Smooth muscle cell (in vitro differentiated cells): ENCODE data around the gene ALKBH3. TPM values are rescaled to one million over a fixed set of nuclear protein-coding genes. Genes with fewer than 3 reads are reported as not detected.
A peak's percentile ranks its signal among the peaks of the same experiment; 100 is the strongest.

Experiments used
- DNase-seq: peaks from one replicate; lab custom pipeline; 2025; ENCODE audit not compliant: unreplicated experiment; lab: John Stamatoyannopoulos, UW
- H2AFZ ChIP-seq: fragments of 200-600 bp; sonication (generic); 2 replicates; pipeline ENCODE4 v1.6.0; 2016; ENCODE audit warnings: antibody characterized with exemption, low read depth, mild to moderate bottlenecking
- H3F3A ChIP-seq: fragments of 200-600 bp; sonication (generic); 2 replicates; pipeline ENCODE4 v1.6.0; 2017; ENCODE audit warnings: antibody characterized with exemption, low read depth
- H3K27ac ChIP-seq: fragments of 200-600 bp; sonication (generic); 2 replicates; pipeline ENCODE4 v1.5.1; 2016; ENCODE audit warnings: low read depth, mild to moderate bottlenecking
- H3K27me3 ChIP-seq: fragments of 200-600 bp; sonication (generic); 2 replicates; pipeline ENCODE4 v1.6.1; 2016; ENCODE audit warnings: low read depth, mild to moderate bottlenecking
- H3K36me3 ChIP-seq: fragments of 200-600 bp; sonication (generic); 2 replicates; pipeline ENCODE4 v1.5.1; 2016; ENCODE audit warnings: low read depth
- H3K4me1 ChIP-seq: fragments of 200-600 bp; sonication (generic); 2 replicates; pipeline ENCODE4 v1.5.1; 2016; ENCODE audit warnings: low read depth
- H3K4me2 ChIP-seq: fragments of 200-600 bp; sonication (generic); 2 replicates; pipeline ENCODE4 v1.6.0; 2016; ENCODE audit warnings: mild to moderate bottlenecking
- H3K4me3 ChIP-seq: fragments of 200-600 bp; sonication (generic); 2 replicates; pipeline ENCODE4 v1.5.1; 2016; ENCODE audit warnings: mild to moderate bottlenecking
- H3K79me2 ChIP-seq: fragments of 200-600 bp; sonication (generic); 2 replicates; pipeline ENCODE4 v1.6.0; 2016; ENCODE audit warnings: low read depth, mild to moderate bottlenecking
- H3K9ac ChIP-seq: fragments of 200-600 bp; sonication (generic); 2 replicates; pipeline ENCODE4 v1.6.0; 2016; ENCODE audit warnings: low read depth
- H3K9me3 ChIP-seq: fragments of 200-600 bp; sonication (generic); replicated peaks from 2 replicates; pipeline ENCODE4 v1.5.1; 2016; ENCODE audit warnings: low read depth
- H4K20me1 ChIP-seq: fragments of 200-600 bp; sonication (generic); 2 replicates; pipeline ENCODE4 v1.6.0; 2016; ENCODE audit warnings: low read depth
- WGBS: methylation state at CpG from one replicate; pipeline ENCODE4 v1.1.7; 2016; ENCODE audit warnings: low lambda C conversion rate; 5-methylcytosine and 5-hydroxymethylcytosine counted together
- polyA plus RNA-seq: library from polyadenylated mRNA; unstranded; fragments of >200 nt; fragmentation: Nextera tagmentation; extraction: Ambion mirVana; gene quantifications from 2 replicates; pipeline ENCODE4 v1.2.1, GENCODE V29; 2016
- total RNA-seq: library from RNA; depleted of rRNA; stranded (reverse); fragments of >200 nt; gene quantifications from 2 replicates; pipeline ENCODE4 v1.2.3, GENCODE V29; 2014
- TF ChIP-seq, protein P1 (sequence below): fragments of 200-600 bp; sonication (generic); IDR thresholded peaks from 2 replicates; pipeline ENCODE4 v1.5.1; 2017; ENCODE audit warnings: borderline replicate concordance, mild to moderate bottlenecking, antibody characterized with exemption; ENCODE audit not compliant: insufficient read depth, poor library complexity, severe bottlenecking

The ALKBH3 gene
- total and polyA plus RNA-seq, 2 experiments from 2014 or later, result 29.9 to 34.3 TPM

DNA sequence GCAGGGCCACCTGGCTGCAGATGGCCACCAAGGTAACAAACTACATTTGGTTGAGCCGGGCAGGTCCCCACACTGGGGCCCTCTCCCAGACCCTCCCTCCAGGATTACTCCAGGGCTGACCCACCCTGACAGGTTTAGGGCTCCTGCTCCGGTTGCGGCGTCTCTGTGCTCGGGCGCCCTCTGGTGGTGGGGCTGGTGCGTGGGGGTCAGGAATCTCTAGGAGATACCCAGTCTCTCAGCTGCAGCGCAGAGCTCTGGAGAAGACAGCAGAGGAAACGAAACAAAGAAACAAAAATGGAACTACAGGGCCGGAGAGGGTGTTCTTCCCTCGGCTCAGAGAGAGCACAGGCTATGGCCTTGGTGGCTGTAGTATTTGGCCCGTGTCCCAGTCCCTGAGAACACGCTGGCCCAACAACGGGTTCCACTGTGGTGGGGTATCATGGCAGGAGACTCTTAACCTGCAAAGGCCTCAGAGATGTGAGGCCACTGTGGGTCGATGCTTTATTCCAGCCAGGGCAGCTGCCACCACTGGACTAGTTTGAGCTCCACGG lies 64.2 kb downstream of the ALKBH3 start:
- peaks cover 15% of the 10 kb centered on the region for H4K20me1 ChIP-seq
- peaks cover 25% of the 10 kb centered on the region for H3K27me3 ChIP-seq
- H3K27ac ChIP-seq, result no peak overlapping the region
- H3K4me3 ChIP-seq, result peak overlapping the region; percentile 79
- TF ChIP-seq, protein P1, sequence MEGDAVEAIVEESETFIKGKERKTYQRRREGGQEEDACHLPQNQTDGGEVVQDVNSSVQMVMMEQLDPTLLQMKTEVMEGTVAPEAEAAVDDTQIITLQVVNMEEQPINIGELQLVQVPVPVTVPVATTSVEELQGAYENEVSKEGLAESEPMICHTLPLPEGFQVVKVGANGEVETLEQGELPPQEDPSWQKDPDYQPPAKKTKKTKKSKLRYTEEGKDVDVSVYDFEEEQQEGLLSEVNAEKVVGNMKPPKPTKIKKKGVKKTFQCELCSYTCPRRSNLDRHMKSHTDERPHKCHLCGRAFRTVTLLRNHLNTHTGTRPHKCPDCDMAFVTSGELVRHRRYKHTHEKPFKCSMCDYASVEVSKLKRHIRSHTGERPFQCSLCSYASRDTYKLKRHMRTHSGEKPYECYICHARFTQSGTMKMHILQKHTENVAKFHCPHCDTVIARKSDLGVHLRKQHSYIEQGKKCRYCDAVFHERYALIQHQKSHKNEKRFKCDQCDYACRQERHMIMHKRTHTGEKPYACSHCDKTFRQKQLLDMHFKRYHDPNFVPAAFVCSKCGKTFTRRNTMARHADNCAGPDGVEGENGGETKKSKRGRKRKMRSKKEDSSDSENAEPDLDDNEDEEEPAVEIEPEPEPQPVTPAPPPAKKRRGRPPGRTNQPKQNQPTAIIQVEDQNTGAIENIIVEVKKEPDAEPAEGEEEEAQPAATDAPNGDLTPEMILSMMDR, result peak; percentile 82
- H3K79me2 ChIP-seq, result no peaks in the 10 kb centered on the region
- WGBS, result 53% methylated on average over 16 of the region's 16 CpGs
- no peak for DNase-seq
- no peaks in the 10 kb centered on the region for H3F3A ChIP-seq
- H3K4me1 ChIP-seq, result no peaks in the 10 kb centered on the region
- H3K4me2 ChIP-seq, result peak overlapping the region; percentile 99
- H3K36me3 ChIP-seq, result no peaks in the 10 kb centered on the region
- H3K9ac ChIP-seq, result no peak overlapping the region
- no peaks in the 10 kb centered on the region for H3K9me3 ChIP-seq
- H2AFZ ChIP-seq, result no peak overlapping the region

DNA sequence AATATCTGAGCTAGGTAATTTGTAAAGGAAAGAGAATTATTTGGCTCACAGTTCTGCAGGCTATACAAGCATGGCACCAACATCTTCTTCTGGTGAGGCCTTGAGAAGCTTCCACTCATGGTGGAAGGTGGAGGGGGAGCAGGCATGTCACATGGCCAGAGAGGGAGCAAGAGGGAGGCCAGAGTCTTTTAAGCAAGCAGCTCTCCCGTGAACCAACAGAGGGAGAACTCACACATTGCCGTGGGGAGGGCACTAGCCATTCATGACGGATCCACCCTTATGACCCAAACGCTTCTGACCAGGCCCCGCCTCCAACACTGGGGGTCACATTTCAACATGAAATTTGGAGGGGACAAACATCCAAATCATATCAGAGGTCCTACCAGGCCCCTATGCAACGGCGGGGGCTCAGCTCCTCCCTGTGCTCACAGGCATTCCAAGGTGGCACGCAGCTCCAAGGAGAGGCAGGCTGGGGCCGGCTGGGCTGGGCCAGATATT lies 66.4 kb downstream of the ALKBH3 start:
- Histone ChIP-seq H3K27ac (no peak overlapping the region), H3K9me3 (no peaks in the 10 kb centered on the region), H3K4me2 (no peak overlapping the region), H3K79me2 (no peaks in the 10 kb centered on the region), H3K4me1 (no peaks in the 10 kb centered on the region), H2AFZ (no peak overlapping the region), H3K27me3 (peaks cover 25% of the 10 kb centered on the region), H3K36me3 (no peaks in the 10 kb centered on the region), H3K4me3 (no peak overlapping the region), H4K20me1 (peaks cover 15% of the 10 kb centered on the region), H3K9ac (no peak overlapping the region), H3F3A (no peaks in the 10 kb centered on the region)
- DNase-seq, result no peak
- WGBS, result 46% methylated on average over 9 of the region's 9 CpGs
- TF ChIP-seq, protein P1, result no peak

GRCh38 chr11:43947815-43948214 lies 67.2 kb downstream of the ALKBH3 start:
- Histone ChIP-seq H3K9me3 (no peaks in the 10 kb centered on the region), H3K4me2 (no peak overlapping the region), H3K4me3 (no peak overlapping the region), H4K20me1 (peaks cover 15% of the 10 kb centered on the region), H3K27me3 (peaks cover 22% of the 10 kb centered on the region), H2AFZ (no peak overlapping the region), H3K27ac (no peak overlapping the region), H3K9ac (no peak overlapping the region), H3F3A (no peaks in the 10 kb centered on the region), H3K4me1 (no peaks in the 10 kb centered on the region), H3K36me3 (no peaks in the 10 kb centered on the region), H3K79me2 (no peaks in the 10 kb centered on the region)
- TF ChIP-seq, protein P1, result no peak
- WGBS, result 100% methylated on average over 1 of the region's 1 CpG
- no peak for DNase-seq
